K562 (cell line): ENCODE data around the gene ROBO1. TPM values are rescaled to one million over a fixed set of nuclear protein-coding genes. Genes with fewer than 3 reads are reported as not detected.

ENCODE experiments used
- ATAC-seq: fragments of 200-7000 bp; cut with Tn5 transposase; 3 replicates; pipeline ENCODE4 v1.9.1; 2020; ENCODE audit warnings: moderate library complexity
- BruUV-seq: library from RNA; stranded (reverse); fragments of 400-500 nt; replicated peaks from 2 replicates; lab custom pipeline; 2021; lab: Mats Ljungman, UMichigan
- CTCF ChIA-PET: fragments of 300-600 bp; formaldehyde crosslinking; extraction: SDS; loops from one replicate; lab custom pipeline; 2021; ENCODE audit warnings: low intra/inter-chr PET ratio; lab: Yijun Ruan, JAX
- POLR2A ChIA-PET: fragments of 300-600, 350-650 bp; sonication (Branson Sonifier 250); formaldehyde crosslinking; extraction: SDS; loops from one replicate; lab custom pipeline; 2021; ENCODE audit warnings: antibody characterized with exemption, inconsistent platforms; lab: Yijun Ruan, JAX
- DNase-seq, 4 experiments: peaks; one replicate each; pipeline versions ENCODE4 v3.0.0 to v3.0.0-alpha.2; 2011 to 2018; ENCODE audit warnings: low spot score in 3 of 4, mixed read lengths in 3 of 4; ENCODE audit errors: extremely low read depth in 1 of 4
- FAIRE-seq: peaks from 2 replicates; lab custom pipeline; 2011; peaks lifted over from hg19 to GRCh38; lab: Jason Lieb, UNC
- H2AFZ ChIP-seq: 2 replicates; pipeline ENCODE4 v1.6.0; 2011; ENCODE audit warnings: low read depth, low read length, control low read depth, inconsistent platforms
- H3K27ac ChIP-seq: fragments of 200-600 bp; 3 replicates; pipeline ENCODE4 v1.8.0; 2011; ENCODE audit warnings: low read depth, mild to moderate bottlenecking, control low read depth, inconsistent platforms, low read length, moderate library complexity, mixed read lengths; ENCODE audit errors: extremely low read depth
- H3K27me3 ChIP-seq, 2 experiments: fragments of 300-600 bp in 1 of 2; 2 replicates in 1 of 2; 3 replicates in 1 of 2; pipeline versions ENCODE4 v1.6.0 to v1.8.0; 2011; ENCODE audit warnings: inconsistent platforms in 2 of 2, low read length in 2 of 2, mild to moderate bottlenecking in 1 of 2, mixed read lengths in 1 of 2, moderate library complexity in 1 of 2; ENCODE audit not compliant: control insufficient read depth in 2 of 2, insufficient read depth in 2 of 2
- H3K36me3 ChIP-seq: fragments of 300-600 bp; 3 replicates; pipeline ENCODE4 v1.8.0; 2011; ENCODE audit warnings: mild to moderate bottlenecking, low read length, inconsistent platforms; ENCODE audit not compliant: control insufficient read depth, insufficient read depth
- H3K4me1 ChIP-seq, 2 experiments: fragments of 200-600 bp in 1 of 2; replicated peaks in 1 of 2; 2 replicates in 1 of 2; 3 replicates in 1 of 2; pipeline versions ENCODE4 v1.5.1 to v1.8.0; 2011; ENCODE audit warnings: inconsistent platforms in 2 of 2, low read length in 2 of 2, mild to moderate bottlenecking in 1 of 2, mixed read lengths in 1 of 2, moderate library complexity in 1 of 2; ENCODE audit not compliant: control insufficient read depth in 2 of 2, insufficient read depth in 2 of 2
- H3K4me2 ChIP-seq: 2 replicates; pipeline ENCODE4 v1.6.1; 2011; ENCODE audit warnings: low read length, control low read depth, inconsistent platforms, mixed read lengths; ENCODE audit not compliant: insufficient read depth
- H3K4me3 ChIP-seq: fragments of 200-600 bp; sonication (generic), shearing (Covaris generic); 2 replicates; pipeline ENCODE4 v1.5.1; 2016; ENCODE audit warnings: control low read depth, inconsistent platforms
- H3K79me2 ChIP-seq: fragments of 200-600 bp; 3 replicates; pipeline ENCODE4 v1.8.0; 2011; ENCODE audit warnings: low read length, inconsistent platforms; ENCODE audit not compliant: control insufficient read depth, insufficient read depth
- H3K9ac ChIP-seq, 2 experiments: 2 replicates each; pipeline versions ENCODE4 v1.6.0 to v1.6.1; 2011; ENCODE audit warnings: low read depth in 2 of 2, low read length in 2 of 2, control low read depth in 1 of 2, inconsistent platforms in 1 of 2, mild to moderate bottlenecking in 1 of 2, mixed read lengths in 1 of 2; ENCODE audit not compliant: insufficient read depth in 1 of 2
- H3K9me1 ChIP-seq: one replicate; pipeline ENCODE4 v1.6.0; 2011; ENCODE audit warnings: inconsistent platforms, mild to moderate bottlenecking, low read length, moderate library complexity; ENCODE audit not compliant: control insufficient read depth, insufficient read depth
- H3K9me3 ChIP-seq: replicated peaks from 2 replicates; pipeline ENCODE4 v1.5.1; 2011; ENCODE audit warnings: low read depth, low read length, inconsistent platforms; ENCODE audit not compliant: control insufficient read depth, insufficient read depth
- H4K20me1 ChIP-seq: replicated peaks from 2 replicates; pipeline ENCODE4 v1.6.1; 2011; ENCODE audit warnings: low read length, inconsistent platforms, mixed read lengths; ENCODE audit not compliant: control insufficient read depth, insufficient read depth
- BRCA1 ChIP-seq, 2 experiments: fragments of 450-650 bp in 1 of 2; sonication (generic) in 1 of 2; formaldehyde crosslinking in 1 of 2; IDR thresholded peaks; 2 replicates each; pipeline versions ENCODE4 v1.5.0 to v1.6.1; 2017 to 2020; ENCODE audit warnings: mild to moderate bottlenecking in 1 of 2, missing genetic modification reagents in 1 of 2
- MAFK ChIP-seq: IDR thresholded peaks from 2 replicates; pipeline ENCODE4 v1.6.1; 2011; ENCODE audit warnings: low read length, improper control_type of control experiment
- NBN ChIP-seq: fragments of 450-650 bp; IDR thresholded peaks from 2 replicates; pipeline ENCODE4 v1.6.1; 2016; ENCODE audit warnings: low read depth, mild to moderate bottlenecking
- RREB1 ChIP-seq: fragments of 250-450 bp; sonication (Bioruptor Pico); IDR thresholded peaks from 2 replicates; pipeline ENCODE4 v1.4.0; 2020
- SETDB1 ChIP-seq: IDR thresholded peaks from one replicate; pipeline ENCODE4 v1.6.1; 2012; ENCODE audit warnings: low read length, control low read depth, inconsistent platforms
- ZNF184 ChIP-seq: sonication (generic); formaldehyde crosslinking; IDR thresholded peaks from 2 replicates; pipeline ENCODE4 v1.5.0; 2020; ENCODE audit warnings: missing genetic modification reagents
- ZNF282 ChIP-seq: sonication (generic); formaldehyde crosslinking; IDR thresholded peaks from 2 replicates; pipeline ENCODE4 v1.8.1; 2023; ENCODE audit warnings: missing genetic modification reagents
- WGBS: fragments of 100-300 bp; shearing (Covaris generic); methylation state at CpG from one replicate; pipeline ENCODE4 v1.1.6; 2016; ENCODE audit warnings: low coverage, mixed read lengths; ENCODE audit not compliant: insufficient coverage; ENCODE audit errors: missing lambda C conversion rate; 5-methylcytosine and 5-hydroxymethylcytosine counted together
- in situ Hi-C: fragments of 300-500 bp; cut with MboI; formaldehyde crosslinking; loops from 4 replicates; pipeline ENCODE4 v1.15.0; 2018; ENCODE audit warnings: inconsistent platforms, mixed read lengths
- intact Hi-C: fragments of 100-400 bp; cut with micrococcal nuclease; formaldehyde crosslinking; loops from 2 replicates; pipeline ENCODE4 v1.14.2; 2022
- polyA plus RNA-seq, 8 experiments: library from polyadenylated mRNA; depleted of rRNA in 4 of 8; stranded (reverse) in 5 of 8; unstranded in 3 of 8; fragments of >200 nt; fragmentation: Nextera tagmentation in 2 of 8; fragmentation: Illumina TruSeq in 1 of 8; extraction: Ambion mirVana in 2 of 8; extraction: Trizol in 1 of 8; gene quantifications; 2 replicates each; pipeline versions ENCODE4 v1.2.1 to v1.2.3, GENCODE V29; 2011 to 2014; ENCODE audit warnings: inconsistent platforms in 1 of 8, missing spikeins in 1 of 8
- total RNA-seq, 7 experiments: library from RNA; depleted of rRNA in 6 of 7; stranded (reverse); fragments of >200 nt in 6 of 7; fragmentation: Illumina TruSeq in 2 of 7; extraction: Trizol in 2 of 7; gene quantifications; 2 replicates each; pipeline versions ENCODE4 v1.2.1 to v1.2.3, GENCODE V29; 2011 to 2021; ENCODE audit warnings: low replicate concordance in 1 of 7
- TF ChIP-seq, protein P1 (sequence below): fragments of 250-450 bp; sonication (Bioruptor Pico); IDR thresholded peaks from 2 replicates; pipeline ENCODE4 v1.9.0; 2021; ENCODE audit warnings: mild to moderate bottlenecking, inconsistent platforms

Gene ROBO1
- total and polyA plus RNA-seq, 9 of the 15 experiments (the other 6 are each of a cell fraction or from before 2014, with no cell fraction given) = 0.01 to 0.53 (median 0.17) TPM; not detected in 5

- Histone ChIP-seq H3K4me3 (no peak overlapping the region), H3K9ac (no peak overlapping the region), H3K36me3 (no peaks in the 10 kb centered on the region), H3K4me2 (no peak overlapping the region), H3K79me2 (no peaks in the 10 kb centered on the region), H3K4me1 (no peaks in the 10 kb centered on the region), H3K27ac (no peak overlapping the region), H4K20me1 (no peaks in the 10 kb centered on the region), H3K9me1 (no peaks in the 10 kb centered on the region), H2AFZ (no peak overlapping the region), H3K9me3 (no peaks in the 10 kb centered on the region), H3K27me3 (no peaks in the 10 kb centered on the region)
- WGBS = 0% methylated on average over 2 of the region's 2 CpGs
- POLR2A ChIA-PET = no interaction called here
- TF ChIP-seq RREB1 (CRISPR knock-in tag) (no peak), ZNF282 (CRISPR knock-in tag) (no peak), BRCA1 (IDR thresholded peaks at IDR 0.05) (no peak), BRCA1 (CRISPR knock-in tag; IDR thresholded peaks at IDR 0.05) (no peak), NBN (no peak), ZNF184 (CRISPR knock-in tag) (no peak), SETDB1 (no peak), MAFK (no peak)
- TF ChIP-seq, protein P1, sequence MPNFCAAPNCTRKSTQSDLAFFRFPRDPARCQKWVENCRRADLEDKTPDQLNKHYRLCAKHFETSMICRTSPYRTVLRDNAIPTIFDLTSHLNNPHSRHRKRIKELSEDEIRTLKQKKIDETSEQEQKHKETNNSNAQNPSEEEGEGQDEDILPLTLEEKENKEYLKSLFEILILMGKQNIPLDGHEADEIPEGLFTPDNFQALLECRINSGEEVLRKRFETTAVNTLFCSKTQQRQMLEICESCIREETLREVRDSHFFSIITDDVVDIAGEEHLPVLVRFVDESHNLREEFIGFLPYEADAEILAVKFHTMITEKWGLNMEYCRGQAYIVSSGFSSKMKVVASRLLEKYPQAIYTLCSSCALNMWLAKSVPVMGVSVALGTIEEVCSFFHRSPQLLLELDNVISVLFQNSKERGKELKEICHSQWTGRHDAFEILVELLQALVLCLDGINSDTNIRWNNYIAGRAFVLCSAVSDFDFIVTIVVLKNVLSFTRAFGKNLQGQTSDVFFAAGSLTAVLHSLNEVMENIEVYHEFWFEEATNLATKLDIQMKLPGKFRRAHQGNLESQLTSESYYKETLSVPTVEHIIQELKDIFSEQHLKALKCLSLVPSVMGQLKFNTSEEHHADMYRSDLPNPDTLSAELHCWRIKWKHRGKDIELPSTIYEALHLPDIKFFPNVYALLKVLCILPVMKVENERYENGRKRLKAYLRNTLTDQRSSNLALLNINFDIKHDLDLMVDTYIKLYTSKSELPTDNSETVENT (CRISPR knock-in tag) = no peak
- in situ Hi-C loops (no loop called here), intact Hi-C loops (no loop called here)
- CTCF ChIA-PET = no interaction called here
- ATAC-seq (no peak), DNase-seq (no peak), FAIRE-seq (no peak)
- no TSS peak for BruUV-seq
Measured at GRCh38 chr3:78683284-78683683, 1084.5 kb downstream of the ROBO1 start.
